Amniotic stem cell (primary cell): Measurements from ENCODE around the gene BSG.
"Not testable (repeated sequence)": the region's sequence is repeated elsewhere in the genome, so short reads cannot be mapped to it uniquely, and the experiment has no call there.

Experiments used
- DNase-seq: peaks from one replicate; lab custom pipeline; 2025; lab: John Stamatoyannopoulos, UW

Gene BSG

GRCh38 chr19:604355-604754 lies 32.0 kb downstream of the BSG start:
- DNase-seq = no peak

- not testable (repeated sequence) for DNase-seq
Measured at GRCh38 chr19:605061-605971, 32.9 kb downstream of the BSG start.

- DNase-seq = no peak
Measured at GRCh38 chr19:607301-608154, 35.1 kb downstream of the BSG start.

GRCh38 chr19:608155-609003 lies 36.0 kb downstream of the BSG start:
- DNase-seq = no peak

GRCh38 chr19:609004-609346 lies 36.6 kb downstream of the BSG start:
- DNase-seq = no peak

- no peak for DNase-seq
Measured at GRCh38 chr19:610071-610800, 37.8 kb downstream of the BSG start.

- no peak for DNase-seq
Measured at GRCh38 chr19:610801-611480, 38.5 kb downstream of the BSG start.

GRCh38 chr19:611481-611868 lies 39.1 kb downstream of the BSG start:
- peak; percentile 71 for DNase-seq

- DNase-seq = no peak
Measured at GRCh38 chr19:612941-613340, 40.5 kb downstream of the BSG start.

GRCh38 chr19:613732-614567 lies 41.6 kb downstream of the BSG start:
- DNase-seq = no peak

- DNase-seq = no peak
Measured at GRCh38 chr19:615619-616018, 43.2 kb downstream of the BSG start.

GRCh38 chr19:616062-616700 lies 43.8 kb downstream of the BSG start:
- no peak for DNase-seq

GRCh38 chr19:616747-617526 lies 44.5 kb downstream of the BSG start:
- no peak for DNase-seq

GRCh38 chr19:617551-618246 lies 45.3 kb downstream of the BSG start:
- DNase-seq = no peak

- DNase-seq = no peak
Measured at GRCh38 chr19:618247-618619, 45.8 kb downstream of the BSG start.

GRCh38 chr19:618674-619285 lies 46.4 kb downstream of the BSG start:
- DNase-seq = no peak

- DNase-seq = no peak
Measured at GRCh38 chr19:619286-620002, 47.0 kb downstream of the BSG start.
